GM19351 (cell line): ENCODE data around the gene NECTIN4.

Experiments used
- ATAC-seq: cut with Tn5 transposase; IDR thresholded peaks from one replicate; pipeline ENCODE4 v1.9.1; 2021; ENCODE audit warnings: mild to moderate bottlenecking, moderate library complexity; ENCODE audit not compliant: unreplicated experiment

Gene NECTIN4

DNA sequence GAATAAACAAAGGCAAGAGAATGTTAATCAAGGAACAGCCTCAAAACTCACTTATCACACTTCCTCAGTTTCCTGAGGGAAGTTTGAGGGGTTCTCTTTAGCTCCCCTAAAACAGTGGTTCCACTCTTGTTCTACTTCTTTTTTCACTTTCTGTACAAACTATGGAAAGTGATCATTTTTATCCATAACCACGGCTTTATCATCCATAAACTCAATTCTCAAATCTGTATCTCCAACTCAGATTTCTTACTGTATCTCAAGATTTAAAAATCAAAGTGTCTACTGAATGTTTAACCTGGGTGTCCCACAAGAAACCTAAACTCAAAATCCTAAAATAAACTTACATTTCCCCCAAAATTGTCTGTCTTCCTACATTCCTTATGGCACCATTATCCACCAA lies 24.6 kb upstream of the NECTIN4 start:
- no peak for ATAC-seq

DNA sequence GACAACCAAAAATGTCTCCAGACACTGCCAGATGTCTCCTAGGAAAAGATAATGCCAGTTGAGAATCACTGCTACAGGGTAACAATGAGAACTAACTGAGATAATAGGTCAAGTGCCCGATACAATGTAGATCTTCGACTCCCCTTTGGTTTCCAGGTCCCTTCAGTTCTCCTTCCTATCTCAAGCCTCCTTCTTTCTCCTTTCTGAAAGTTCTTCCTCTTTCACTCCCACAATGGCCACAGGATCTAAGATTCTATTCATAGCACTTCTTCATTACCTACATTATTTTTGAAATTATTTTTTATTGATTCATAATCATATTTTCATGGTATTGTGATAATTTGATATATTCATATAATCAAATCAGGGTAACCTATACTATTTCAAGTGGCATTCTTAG lies 22.2 kb upstream of the NECTIN4 start:
- ATAC-seq, result no peak

DNA sequence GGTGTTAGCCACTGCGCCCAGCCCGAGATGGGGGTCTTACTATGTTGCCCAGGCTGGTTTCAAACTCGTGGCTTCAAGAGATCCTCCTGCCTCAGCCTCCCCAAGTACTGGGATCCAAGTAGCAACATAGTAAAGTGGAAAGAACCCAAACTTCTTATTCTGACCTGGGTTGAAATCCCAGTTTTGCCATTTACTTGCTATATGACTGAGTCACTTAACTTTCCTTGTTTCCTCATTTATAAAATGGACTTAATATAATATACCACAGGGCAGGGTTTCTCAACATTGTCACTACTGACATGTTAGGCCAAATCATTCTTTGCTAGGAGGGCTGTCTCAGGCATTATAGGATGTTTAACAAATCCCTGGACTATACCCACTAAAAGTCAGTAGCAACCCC lies 21.8 kb upstream of the NECTIN4 start:
- ATAC-seq, result no peak

DNA sequence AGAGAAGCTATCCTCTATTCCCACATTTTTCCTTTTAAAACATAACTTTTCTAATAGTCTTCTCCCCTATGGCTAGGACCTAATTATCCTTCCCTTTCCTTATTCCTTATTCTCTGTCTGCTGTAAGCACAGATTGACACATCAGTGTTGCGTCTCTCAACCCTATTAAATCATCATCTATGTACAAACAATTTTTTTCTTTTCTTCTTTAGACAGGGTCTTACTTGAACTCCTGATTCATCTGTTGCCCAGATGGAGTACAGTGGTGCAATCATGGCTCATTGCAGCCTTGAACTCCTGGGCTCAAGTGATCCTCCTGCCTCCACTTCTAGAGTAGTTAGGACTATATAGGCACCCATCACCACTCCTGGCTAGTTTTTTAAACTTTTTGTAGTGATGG lies 17.1 kb upstream of the NECTIN4 start:
- ATAC-seq, result no peak

DNA sequence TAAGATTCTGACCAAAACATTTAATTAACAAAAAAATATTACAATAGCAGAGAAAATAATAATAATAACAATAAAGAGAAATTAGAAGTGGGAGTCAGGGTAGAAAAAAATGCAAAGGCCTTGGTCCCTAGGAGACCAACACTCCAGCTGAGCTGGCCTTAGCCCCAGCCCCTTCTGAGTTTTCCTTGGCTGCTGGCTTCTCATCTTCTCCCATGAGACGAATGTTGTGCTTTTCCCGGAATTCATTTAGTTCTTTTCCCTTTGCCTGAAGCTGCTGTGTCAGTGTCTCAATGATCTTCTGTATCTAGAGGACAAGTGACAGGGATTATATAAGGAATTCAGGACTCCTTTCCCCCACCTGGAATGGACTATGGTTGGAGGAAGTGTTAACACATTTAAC lies 11.2 kb upstream of the NECTIN4 start:
- no peak for ATAC-seq

DNA sequence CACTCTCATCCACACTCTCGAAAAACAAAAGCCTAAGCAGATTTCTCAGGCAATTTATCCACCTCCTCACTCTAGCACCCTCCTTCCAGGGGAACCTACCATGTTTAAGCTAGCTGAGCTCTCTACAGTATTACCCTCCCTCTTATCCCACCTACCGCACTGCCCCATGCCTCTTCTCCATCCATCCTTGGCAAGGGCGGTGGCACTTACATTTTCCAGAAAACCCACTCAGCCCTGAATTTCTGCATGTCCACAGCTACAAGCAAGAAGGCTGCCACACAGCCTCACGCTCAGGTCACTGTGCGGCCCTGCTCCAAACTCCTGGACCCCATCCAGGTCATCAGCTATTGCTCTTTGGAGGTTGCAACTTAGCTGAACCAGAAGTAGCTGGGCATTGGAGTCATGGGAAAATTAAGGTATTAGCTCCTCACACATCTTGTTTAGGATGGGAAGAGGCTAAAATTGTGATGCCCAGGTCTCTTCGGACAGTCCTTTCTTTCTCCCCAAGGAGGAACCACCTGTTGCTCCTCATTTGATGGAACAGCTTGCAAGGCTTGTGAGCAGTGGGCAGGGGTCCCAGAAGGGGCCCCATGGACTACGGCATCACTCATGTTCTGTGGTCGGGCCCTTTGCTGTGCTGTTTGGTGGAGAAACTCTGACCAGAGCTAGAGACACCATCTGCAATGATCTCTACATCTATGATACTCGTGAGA lies 9.9 kb upstream of the NECTIN4 start:
- no peak for ATAC-seq

DNA sequence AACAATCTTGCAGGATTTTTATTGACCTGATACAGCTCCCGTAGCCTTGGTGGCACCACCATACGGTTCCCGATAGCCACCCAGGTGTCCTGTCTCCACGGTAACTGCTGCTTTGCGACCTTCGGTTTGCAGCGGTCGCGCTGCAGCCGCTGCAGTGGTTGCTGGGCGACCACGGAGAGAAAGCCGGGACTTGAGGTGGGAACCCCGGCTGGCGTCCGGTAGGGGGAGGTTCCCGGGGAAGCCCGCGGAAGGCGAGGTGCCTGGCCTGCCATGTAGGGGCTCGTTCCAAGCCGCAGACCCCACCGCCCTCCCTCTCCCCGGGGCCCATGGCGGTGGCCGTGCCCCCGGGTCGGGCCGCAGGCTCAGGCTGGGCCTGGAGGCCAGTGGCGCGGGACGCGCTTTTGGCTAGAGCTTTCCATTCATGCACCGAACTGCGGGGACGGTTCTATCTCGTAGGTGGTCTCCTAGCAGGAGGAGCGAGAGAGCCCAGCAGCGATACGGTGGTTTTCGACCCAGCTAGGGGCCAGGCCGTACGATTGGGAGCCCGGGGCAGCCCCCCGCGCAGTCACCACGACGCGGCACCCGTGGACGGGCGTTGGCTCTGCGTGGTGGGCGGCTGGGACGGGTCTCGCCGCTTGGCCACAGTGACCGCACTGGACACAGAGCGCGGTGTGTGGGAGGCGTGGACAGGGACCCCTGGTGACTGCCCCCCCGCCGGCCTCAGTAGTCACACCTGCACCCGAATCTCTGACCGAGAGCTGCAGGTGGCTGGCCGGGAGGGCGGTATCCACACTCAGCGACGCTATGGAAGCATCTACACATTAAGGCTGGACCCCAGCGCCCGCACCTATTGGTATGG lies 9.1 kb upstream of the NECTIN4 start, which contains the start of gene KLHDC9:
Gene KLHDC9 (plus strand): TSS at position 152 of the 859 bp plus-strand sequence. CDS start 175 bp downstream, at position 327.
- peak; percentile 78 for ATAC-seq

DNA sequence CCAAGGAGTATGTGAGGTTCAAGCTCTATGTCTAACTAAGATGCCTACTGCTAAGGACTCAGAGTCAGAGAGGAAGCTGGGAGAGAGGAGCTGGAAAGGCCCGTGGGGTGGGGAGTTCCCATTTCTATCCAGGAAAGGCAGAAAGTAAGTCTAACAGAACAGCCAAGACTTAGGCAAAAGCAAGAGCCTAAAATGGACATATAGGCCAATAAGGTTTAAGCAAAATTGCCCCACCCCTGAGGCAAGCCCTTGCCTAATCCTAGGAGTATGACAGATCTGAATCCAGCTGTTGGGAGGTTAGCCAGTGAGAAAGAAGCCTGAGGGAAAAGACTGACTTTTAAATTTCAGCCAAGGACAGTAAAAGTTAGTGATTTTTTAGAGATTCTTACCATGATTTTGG lies 7.2 kb upstream of the NECTIN4 start:
- ATAC-seq, result no peak

DNA sequence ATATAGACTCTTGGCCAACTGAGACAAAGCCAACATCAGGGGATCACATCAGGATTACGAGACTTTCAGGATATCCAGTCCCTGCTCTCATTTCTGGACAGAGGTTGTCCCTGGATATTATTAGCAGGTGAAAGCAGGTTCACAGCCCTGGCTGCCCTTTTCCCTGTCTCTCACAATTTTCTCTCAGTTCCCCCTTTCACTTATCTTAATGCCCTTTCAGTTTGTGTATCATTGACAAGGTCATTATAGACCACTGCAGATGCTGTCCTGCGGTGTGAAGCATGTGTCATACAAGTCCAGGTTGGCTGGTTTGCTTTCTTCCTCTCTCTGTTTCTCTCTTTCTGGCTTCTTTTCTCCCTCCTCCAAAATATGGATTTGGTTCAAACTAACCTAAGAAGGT lies 6.7 kb upstream of the NECTIN4 start:
- peak; percentile 44 for ATAC-seq

DNA sequence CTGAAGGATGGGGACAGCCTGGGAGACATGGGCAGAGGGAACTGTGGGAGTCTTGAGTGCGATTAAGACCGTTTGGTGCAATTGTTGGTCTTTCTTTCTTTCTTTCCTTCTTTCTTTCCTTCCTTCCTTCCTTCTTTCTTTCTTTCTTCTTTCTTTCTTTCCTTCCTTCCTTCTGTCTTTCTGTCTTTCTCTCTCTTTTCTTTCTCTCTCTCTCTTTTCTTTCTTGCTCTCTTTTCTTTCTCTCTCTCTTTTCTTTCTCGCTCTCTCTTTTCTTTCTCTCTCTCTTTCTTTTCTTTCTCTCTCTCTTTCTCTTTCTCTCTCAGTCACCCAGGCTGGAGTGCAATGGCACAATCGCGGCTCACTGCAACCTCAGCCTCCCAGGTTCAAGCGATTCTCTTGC lies 5.9 kb upstream of the NECTIN4 start:
- no peak for ATAC-seq

DNA sequence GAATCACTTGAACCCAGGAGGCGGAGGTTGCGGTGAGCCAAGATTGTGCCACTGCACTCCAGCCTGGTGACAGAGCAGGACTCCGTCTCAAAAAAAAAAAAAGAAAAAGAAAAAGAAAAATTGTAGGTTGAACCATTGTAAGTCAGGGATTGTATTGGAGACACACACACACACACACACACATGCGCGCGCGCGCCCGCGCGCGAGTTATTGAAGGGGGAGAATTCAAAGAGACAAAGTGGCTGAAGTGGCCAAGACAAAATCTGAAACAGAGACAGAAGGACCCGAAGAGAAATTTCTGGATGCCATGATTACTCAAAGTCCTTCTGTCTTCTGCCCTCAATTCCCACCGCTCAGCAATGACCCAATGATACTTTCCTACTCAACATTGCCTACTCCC lies 5.1 kb upstream of the NECTIN4 start:
- no peak for ATAC-seq

DNA sequence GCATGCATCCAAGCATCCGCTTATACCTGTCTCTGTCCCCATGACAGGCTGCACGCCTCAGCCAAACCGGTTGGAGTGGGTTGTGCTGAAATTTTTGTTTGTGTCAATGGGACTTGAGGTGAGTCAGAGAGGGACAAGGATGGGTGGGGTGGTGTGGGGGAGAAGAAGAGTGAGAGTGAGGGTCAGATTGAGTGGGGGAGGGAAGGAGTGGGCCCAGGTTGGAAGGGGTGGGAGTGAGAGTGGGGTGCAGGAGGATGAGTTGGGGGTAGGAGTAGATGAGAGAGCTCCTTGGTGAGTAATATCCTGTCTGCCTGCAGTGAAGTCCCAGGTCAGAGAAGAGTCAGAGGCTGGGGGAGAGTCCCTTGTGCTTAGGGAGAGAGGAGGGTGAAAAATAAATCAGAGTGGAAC lies 3.3 kb upstream of the NECTIN4 start:
- no peak for ATAC-seq

DNA sequence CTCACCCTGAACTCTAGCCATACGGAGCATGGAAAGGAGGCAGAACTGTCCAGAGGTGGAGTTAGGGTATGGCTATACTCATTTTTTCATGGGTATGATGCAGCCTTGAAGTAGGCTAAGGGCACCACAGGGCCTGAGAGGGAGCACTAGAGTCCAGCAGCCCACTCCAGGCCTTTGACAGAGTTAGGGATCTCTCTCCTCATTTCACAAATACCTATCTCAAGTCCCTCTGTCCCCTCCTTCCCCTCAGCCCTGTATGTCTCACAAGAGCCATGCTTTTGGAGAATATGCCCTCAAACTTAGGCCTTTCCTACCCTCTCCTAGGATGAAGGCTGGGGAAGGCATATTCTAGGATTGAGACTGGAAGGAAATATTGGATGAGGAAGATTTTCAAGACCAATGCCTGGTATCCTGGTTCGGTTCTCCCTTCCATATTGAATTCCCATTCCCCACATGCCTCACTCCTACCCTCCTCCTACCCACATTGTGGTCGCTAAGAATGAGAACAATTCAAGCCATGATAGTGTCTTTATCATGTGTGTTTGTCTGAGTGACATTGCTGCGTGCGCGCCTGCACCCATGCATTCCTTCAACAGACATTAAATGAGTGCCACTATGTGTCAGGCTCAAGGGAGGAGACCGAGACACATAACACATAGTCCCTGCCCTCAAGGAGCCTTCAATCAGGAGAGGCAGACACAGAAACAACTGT lies 2.6 kb upstream of the NECTIN4 start:
- no peak for ATAC-seq

DNA sequence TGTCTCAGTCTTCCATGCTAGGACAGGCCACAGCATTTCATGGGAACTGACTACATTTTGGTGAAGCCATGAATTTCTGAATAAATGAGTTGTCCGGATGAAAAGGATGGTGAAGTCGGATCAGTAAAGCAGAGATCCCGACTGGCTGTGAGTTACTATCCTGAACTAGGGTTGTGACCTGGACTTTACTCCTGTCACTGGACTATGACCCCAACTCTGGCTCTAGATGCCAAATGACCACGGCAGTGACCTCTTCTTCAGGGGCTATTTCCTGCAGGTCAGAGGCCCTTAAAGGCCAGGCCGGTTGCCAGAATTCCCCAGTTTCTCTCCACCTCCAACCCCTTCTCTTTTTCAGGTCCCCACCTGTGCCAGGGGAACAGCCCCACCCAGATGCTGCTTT lies 1.7 kb upstream of the NECTIN4 start:
- no peak for ATAC-seq

DNA sequence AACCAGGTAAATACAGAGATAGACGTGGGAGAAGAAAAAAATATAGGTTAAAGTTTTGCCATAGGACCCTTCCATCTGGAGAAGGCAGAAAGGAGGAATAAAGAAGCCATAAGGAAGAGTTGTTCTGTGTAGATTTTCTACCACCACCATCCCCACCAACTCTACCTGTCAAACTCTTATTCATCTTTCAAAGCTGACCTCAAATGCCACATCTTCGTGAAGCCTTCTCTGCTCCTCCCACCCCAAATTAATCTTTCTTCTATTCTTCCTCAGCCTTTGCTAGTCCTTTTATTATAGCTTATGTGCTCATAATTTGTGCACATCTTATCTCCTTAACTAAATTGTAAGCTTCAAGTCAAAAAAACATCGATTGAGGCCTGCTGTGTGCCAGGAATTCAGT lies 1.3 kb upstream of the NECTIN4 start:
- no peak for ATAC-seq

DNA sequence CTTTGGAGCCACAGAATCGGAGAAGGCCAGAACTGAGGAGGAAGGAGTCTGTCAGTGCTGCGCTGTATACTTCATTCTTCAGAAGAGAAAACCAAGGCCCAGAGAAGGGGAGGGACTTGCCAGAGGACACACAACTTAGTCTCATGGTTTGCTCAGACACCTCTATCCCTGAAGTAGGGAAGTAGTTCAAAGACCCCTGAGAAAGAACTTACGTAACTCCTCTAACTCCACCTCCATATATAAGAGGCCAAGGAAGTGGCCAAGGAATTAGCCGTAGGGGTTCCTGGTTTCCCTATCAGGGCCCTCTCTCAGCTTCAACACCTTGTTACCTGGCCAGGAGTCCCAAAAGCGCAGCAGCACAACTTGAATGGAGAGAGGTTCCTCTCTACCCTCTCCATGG lies 580 bp upstream of the NECTIN4 start:
- ATAC-seq, result no peak

DNA sequence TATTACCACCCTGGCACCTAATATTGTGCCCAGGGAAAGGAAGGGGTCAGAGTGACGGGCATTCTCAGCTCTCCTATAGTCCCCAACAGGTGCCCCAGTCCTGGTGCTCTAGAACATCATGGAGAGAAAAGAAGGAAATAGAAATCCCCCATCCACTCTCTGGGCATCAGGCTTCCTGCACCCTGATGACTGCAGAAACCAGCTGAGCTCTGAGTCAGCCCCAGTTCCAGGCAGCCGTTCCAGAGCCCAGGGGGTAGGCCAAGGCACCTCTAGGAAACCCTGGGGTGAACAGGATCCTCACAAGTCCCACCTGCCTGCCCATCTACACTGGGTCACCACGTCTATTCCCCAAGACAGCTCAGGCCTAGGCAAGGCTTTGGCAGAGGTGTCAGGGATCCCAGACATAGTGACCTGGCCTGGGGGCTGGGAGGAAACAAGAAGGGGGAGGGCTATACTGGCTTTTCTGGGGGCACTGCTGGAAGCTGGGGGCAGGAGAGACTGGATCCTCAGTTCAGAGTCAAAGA lies 709 bp downstream of the NECTIN4 start:
- ATAC-seq, result no peak

DNA sequence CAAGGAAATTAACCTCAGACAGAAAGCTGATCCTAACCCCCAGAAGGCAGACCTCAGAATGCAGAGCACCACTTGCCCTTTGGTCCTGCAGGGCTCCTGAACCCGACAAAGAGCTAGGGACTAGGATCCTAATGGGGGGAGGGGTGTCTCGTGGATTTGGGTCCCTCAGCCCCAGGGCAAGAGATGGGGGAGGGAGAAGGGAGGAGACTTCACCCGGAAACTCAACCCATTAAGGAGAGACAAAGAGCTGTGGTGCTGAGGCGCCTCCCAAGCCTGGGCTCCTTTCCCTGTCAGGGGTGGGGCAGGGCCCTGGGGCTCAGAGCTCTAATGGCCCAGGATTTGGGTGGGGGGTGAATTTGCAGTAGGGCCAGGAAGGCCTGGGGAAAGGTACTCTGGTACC lies 2.9 kb downstream of the NECTIN4 start:
- ATAC-seq, result no peak

DNA sequence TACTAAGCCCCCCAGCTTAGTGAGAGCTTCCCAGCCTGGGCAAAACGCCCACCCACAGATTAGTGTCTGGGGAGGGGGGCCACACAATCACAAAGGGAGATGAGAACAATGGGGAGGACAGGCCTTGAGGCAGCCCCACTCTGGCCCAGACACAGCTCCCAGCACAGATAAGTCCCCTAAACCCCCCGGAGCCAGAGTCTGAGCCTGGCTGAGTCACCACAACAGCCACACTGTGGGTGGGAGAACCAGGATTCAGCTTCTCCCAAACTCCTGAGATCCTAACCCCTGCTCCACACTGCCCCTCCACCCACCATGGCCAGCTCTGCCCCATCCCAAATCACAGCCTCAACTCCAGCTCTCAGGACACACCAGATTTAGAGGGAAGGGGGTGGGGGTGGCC lies 4.2 kb downstream of the NECTIN4 start:
- no peak for ATAC-seq

DNA sequence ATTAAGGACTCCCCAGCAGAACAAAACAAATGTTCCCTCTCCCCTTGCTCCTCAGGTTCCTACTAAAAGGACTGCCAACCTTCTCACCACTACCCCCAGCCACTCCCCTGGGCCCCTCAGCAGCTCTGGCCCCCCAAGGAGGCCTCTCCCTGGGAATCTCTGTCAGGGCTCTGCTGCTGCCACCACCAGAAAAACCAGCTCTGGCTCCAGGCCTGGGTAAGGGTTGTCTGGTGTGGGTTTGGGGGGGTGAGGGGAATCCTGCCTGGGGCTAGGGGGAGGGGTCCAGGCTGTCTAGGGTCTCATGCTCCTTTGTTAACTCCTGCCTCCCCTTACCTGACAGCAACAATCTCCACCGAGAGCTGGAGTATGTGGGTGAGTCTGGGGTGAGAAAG lies 4.8 kb downstream of the NECTIN4 start:
- ATAC-seq, result no peak

DNA sequence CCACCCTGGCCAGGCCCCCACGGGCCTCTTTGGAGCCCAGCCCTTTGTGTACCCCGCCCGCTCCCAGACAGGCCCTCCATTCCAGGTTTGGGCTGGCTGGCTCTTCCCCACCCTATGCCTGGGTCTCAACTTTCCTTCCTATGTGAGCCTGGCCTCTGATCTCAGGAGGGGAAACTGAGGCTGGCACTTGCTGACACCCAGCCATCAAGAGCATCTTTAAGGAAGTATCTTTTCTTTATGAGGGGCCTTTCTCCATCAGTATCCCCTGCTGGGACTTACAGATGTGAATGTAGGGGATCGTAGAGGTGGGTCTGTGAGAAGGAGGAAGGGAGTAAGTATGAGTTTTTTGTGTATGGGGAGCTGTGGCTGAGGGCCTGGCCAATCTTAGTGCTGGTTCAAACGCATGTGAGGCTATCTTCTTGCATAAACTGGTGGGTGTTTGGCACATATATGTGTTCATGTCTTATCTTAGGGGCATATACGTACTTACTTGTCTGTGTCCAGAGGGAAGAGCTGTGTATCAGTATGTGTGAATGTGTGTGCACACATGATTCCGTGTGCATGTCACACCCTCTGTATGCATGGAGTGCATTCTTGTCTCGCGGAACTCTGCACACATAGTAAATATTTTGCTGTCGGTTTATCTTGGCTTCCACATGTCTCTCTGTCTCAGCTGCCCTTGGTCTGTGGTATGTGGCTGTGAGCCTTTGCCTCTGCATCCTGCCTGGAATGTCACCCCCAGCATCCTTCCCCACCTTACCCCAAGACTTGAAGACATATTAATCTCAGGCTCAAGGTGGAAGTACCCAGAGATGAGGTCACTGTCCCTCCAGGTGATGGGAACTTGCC lies 5.4 kb downstream of the NECTIN4 start:
- ATAC-seq, result no peak
